Brain microvascular endothelial cell (primary cell): Measurements from ENCODE around the gene MICAL2.

Experiments used
- DNase-seq: peaks from one replicate; pipeline ENCODE4 v3.0.0-alpha.2; 2020
- H3K27ac ChIP-seq: fragments of 250-450 bp; sonication (Bioruptor Pico); 2 replicates; pipeline ENCODE4 v1.5.1; 2020; ENCODE audit warnings: mild to moderate bottlenecking, moderate library complexity
- H3K27me3 ChIP-seq: fragments of 250-450 bp; sonication (Bioruptor Pico); replicated peaks from 2 replicates; pipeline ENCODE4 v1.5.1; 2020; ENCODE audit warnings: mild to moderate bottlenecking
- H3K36me3 ChIP-seq: fragments of 250-450 bp; sonication (Bioruptor Pico); replicated peaks from 2 replicates; pipeline ENCODE4 v1.5.1; 2020; ENCODE audit warnings: mild to moderate bottlenecking
- H3K4me3 ChIP-seq: 2 replicates; pipeline ENCODE4 v1.5.1; 2011; ENCODE audit warnings: low read depth, mild to moderate bottlenecking, control low read depth, low read length, moderate library complexity
- CTCF ChIP-seq: IDR thresholded peaks from 2 replicates; pipeline ENCODE4 v1.5.1; 2011; ENCODE audit warnings: low read depth, mild to moderate bottlenecking, moderate library complexity, low read length, control low read depth, inconsistent platforms; ENCODE audit errors: missing control alignments
- in situ Hi-C: cut with HindIII; loops from 2 replicates; pipeline ENCODE4 v1.10.0; 2017; ENCODE audit warnings: low sequenced_read_pairs, low pct_ligation_motif_present

Gene MICAL2

DNA sequence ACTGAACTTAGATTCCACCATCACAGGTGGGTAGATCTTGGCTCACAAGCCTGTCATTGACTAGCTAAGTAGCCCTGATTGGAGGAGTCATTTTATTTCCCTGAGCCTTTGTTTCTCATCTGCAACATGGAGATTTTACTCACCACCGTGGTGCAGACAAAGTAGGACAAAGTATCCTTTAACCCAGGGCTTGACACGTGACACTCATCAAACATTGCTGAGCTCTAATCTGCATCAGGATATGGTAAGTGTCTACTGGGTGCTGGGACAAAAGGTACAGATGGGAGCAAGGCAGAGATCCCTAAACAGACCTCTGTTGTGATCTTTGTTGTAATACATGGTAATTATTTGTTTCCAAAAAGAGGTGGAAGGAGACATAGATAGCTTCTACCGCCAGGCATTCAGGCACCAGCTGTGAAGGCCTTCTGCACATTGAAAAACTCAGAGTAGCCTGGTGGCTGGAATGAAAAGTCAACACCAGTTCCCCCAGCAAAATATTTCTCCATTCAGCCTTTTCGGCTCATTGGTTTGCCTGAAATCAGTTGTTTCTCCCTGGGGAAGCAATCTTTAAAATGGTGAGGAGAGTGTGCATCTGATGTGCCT lies 18.3 kb upstream of the MICAL2 start:
- DNase-seq, result no peak
- TF ChIP-seq CTCF, result peak; percentile 25
- no peak overlapping the region for H3K27ac ChIP-seq
- no peak overlapping the region for H3K4me3 ChIP-seq
- in situ Hi-C loops, result no loop called here
- H3K36me3 ChIP-seq, result no peaks in the 10 kb centered on the region
- H3K27me3 ChIP-seq, result no peaks in the 10 kb centered on the region

GRCh38 chr11:12092714-12093113 lies 17.7 kb upstream of the MICAL2 start:
- DNase-seq, result no peak
- Histone ChIP-seq H3K4me3 (no peak overlapping the region), H3K27me3 (no peaks in the 10 kb centered on the region), H3K36me3 (no peaks in the 10 kb centered on the region), H3K27ac (no peak overlapping the region)
- in situ Hi-C loops, result no loop called here
- no peak for TF ChIP-seq CTCF

DNA sequence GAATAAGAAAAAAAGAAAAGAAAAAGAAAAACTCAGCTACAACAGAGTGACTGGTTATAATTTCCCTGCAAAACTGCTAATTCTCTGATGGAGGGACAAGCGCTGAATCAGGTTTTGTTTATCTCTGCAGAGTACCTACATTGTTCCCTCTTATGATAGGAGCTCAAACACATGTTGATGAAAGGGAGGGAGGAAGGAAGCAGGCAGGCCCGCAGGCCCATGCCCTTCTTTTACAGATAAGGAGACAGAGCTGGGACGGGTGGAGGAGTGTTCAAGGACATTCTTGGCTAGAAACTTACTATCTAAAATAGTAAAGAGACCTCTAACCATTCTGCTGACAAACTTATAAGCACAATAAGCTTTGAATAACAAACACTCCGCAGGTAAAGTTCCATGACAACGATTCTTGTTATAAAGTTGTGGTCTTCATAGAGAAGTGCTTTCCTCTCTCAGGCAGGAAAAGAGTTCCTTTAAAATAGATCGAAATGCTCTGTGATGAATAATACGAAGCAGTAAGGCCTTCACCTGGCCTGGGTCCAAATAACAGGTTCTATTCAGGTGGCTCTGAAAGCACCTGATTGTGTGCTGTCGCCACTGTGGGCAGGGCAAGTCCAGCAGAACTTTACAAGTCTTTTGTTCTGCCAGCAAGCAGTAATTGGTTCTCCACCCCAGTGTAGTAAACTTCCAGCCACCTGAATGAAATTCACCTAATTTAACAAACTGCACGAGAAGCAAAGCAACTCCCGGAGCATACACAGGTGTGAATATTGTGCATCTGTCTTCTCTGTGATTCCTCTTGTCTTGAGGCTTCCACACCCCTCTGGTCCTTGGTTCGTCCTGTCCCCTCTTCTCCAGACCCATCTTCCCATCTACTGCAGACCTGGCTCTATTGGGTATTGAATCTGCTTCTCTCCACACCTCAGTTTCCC lies 15.3 kb upstream of the MICAL2 start:
- DNase-seq, result no peak

GRCh38 chr11:12097219-12097618 lies 13.2 kb upstream of the MICAL2 start:
- no peak for TF ChIP-seq CTCF
- no peak for DNase-seq
- H3K27me3 ChIP-seq, result no peaks in the 10 kb centered on the region
- no peak overlapping the region for H3K4me3 ChIP-seq
- in situ Hi-C loops, result no loop called here
- no peak overlapping the region for H3K27ac ChIP-seq
- no peaks in the 10 kb centered on the region for H3K36me3 ChIP-seq

More for the DNA sequence above, 15.3 kb upstream of the MICAL2 start:
- Histone ChIP-seq H3K4me3 (no peak overlapping the region), H3K36me3 (no peaks in the 10 kb centered on the region), H3K27me3 (no peaks in the 10 kb centered on the region), H3K27ac (no peak overlapping the region)
- TF ChIP-seq CTCF, result no peak
- in situ Hi-C loops, result no loop called here

GRCh38 chr11:12098601-12099000 lies 11.8 kb upstream of the MICAL2 start:
- H3K27ac ChIP-seq, result no peak overlapping the region

More at GRCh38 chr11:12098601-12099000, 11.8 kb upstream of the MICAL2 start:
- no peaks in the 10 kb centered on the region for H3K36me3 ChIP-seq
- no peak for TF ChIP-seq CTCF
- no peaks in the 10 kb centered on the region for H3K27me3 ChIP-seq
- in situ Hi-C loops, result no loop called here
- H3K4me3 ChIP-seq, result no peak overlapping the region
- DNase-seq, result no peak
